Measurements from ENCODE around the gene FLVCR1.
"Not testable (repeated sequence)": the region's sequence is repeated elsewhere in the genome, so short reads cannot be mapped to it uniquely, and the experiment has no call there.

Gene FLVCR1

GRCh38 chr1:212860713-212861581 lies 2.9 kb downstream of the FLVCR1 start:
- DNase-seq (ENCODE audit: low spot score): no peak

- no peak for DNase-seq (ENCODE audit: low spot score)
Measured at GRCh38 chr1:212862111-212862690, 4.1 kb downstream of the FLVCR1 start.

GRCh38 chr1:212863345-212863744 lies 5.3 kb downstream of the FLVCR1 start:
- DNase-seq (ENCODE audit: low spot score): not testable (repeated sequence)

- DNase-seq (ENCODE audit: low spot score): no peak
Measured at GRCh38 chr1:212864201-212864600, 6.1 kb downstream of the FLVCR1 start.

GRCh38 chr1:212867192-212867591 lies 9.1 kb downstream of the FLVCR1 start:
- no peak for DNase-seq (ENCODE audit: low spot score)

GRCh38 chr1:212871976-212872375 lies 13.9 kb downstream of the FLVCR1 start:
- DNase-seq (ENCODE audit: low spot score): no peak

GRCh38 chr1:212873518-212873917 lies 15.4 kb downstream of the FLVCR1 start:
- no peak for DNase-seq (ENCODE audit: low spot score)

- no peak for DNase-seq (ENCODE audit: low spot score)
Measured at GRCh38 chr1:212878418-212878817, 20.3 kb downstream of the FLVCR1 start.

- DNase-seq (ENCODE audit: low spot score): no peak
Measured at GRCh38 chr1:212879947-212880690, 22.0 kb downstream of the FLVCR1 start.

GRCh38 chr1:212884592-212884991 lies 26.5 kb downstream of the FLVCR1 start:
- DNase-seq (ENCODE audit: low spot score): no peak

- DNase-seq (ENCODE audit: low spot score): no peak
Measured at GRCh38 chr1:212892108-212892507, 34.0 kb downstream of the FLVCR1 start.

GRCh38 chr1:212899845-212900244 lies 41.8 kb downstream of the FLVCR1 start:
- DNase-seq (ENCODE audit: low spot score): no peak

- no peak for DNase-seq (ENCODE audit: low spot score)
Measured at GRCh38 chr1:212901290-212901689, 43.2 kb downstream of the FLVCR1 start.

GRCh38 chr1:212902054-212902453 lies 44.0 kb downstream of the FLVCR1 start:
- DNase-seq (ENCODE audit: low spot score): no peak

GRCh38 chr1:212903664-212904063 lies 45.6 kb downstream of the FLVCR1 start:
- DNase-seq (ENCODE audit: low spot score): no peak

- DNase-seq (ENCODE audit: low spot score): not testable (repeated sequence)
Measured at GRCh38 chr1:212908071-212908470, 50.0 kb downstream of the FLVCR1 start.

GRCh38 chr1:212908971-212909370 lies 50.9 kb downstream of the FLVCR1 start:
- DNase-seq (ENCODE audit: low spot score): no peak

- DNase-seq (ENCODE audit: low spot score): no peak
Measured at GRCh38 chr1:212909652-212910063, 51.6 kb downstream of the FLVCR1 start.

- DNase-seq (ENCODE audit: low spot score): not testable (repeated sequence)
Measured at GRCh38 chr1:212910213-212910612, 52.1 kb downstream of the FLVCR1 start.

GRCh38 chr1:212913638-212914037 lies 55.6 kb downstream of the FLVCR1 start:
- not testable (repeated sequence) for DNase-seq (ENCODE audit: low spot score)

- not testable (repeated sequence) for DNase-seq (ENCODE audit: low spot score)
Measured at GRCh38 chr1:212914110-212914509, 56.0 kb downstream of the FLVCR1 start.

GRCh38 chr1:212914789-212915188 lies 56.7 kb downstream of the FLVCR1 start:
- DNase-seq (ENCODE audit: low spot score): no peak
